ENCODE results near the gene FUBP1.
"Not testable (repeated sequence)": the region's sequence is repeated elsewhere in the genome, so short reads cannot be mapped to it uniquely, and the experiment has no call there.

The FUBP1 gene, protein sequence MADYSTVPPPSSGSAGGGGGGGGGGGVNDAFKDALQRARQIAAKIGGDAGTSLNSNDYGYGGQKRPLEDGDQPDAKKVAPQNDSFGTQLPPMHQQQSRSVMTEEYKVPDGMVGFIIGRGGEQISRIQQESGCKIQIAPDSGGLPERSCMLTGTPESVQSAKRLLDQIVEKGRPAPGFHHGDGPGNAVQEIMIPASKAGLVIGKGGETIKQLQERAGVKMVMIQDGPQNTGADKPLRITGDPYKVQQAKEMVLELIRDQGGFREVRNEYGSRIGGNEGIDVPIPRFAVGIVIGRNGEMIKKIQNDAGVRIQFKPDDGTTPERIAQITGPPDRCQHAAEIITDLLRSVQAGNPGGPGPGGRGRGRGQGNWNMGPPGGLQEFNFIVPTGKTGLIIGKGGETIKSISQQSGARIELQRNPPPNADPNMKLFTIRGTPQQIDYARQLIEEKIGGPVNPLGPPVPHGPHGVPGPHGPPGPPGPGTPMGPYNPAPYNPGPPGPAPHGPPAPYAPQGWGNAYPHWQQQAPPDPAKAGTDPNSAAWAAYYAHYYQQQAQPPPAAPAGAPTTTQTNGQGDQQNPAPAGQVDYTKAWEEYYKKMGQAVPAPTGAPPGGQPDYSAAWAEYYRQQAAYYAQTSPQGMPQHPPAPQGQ

DNA sequence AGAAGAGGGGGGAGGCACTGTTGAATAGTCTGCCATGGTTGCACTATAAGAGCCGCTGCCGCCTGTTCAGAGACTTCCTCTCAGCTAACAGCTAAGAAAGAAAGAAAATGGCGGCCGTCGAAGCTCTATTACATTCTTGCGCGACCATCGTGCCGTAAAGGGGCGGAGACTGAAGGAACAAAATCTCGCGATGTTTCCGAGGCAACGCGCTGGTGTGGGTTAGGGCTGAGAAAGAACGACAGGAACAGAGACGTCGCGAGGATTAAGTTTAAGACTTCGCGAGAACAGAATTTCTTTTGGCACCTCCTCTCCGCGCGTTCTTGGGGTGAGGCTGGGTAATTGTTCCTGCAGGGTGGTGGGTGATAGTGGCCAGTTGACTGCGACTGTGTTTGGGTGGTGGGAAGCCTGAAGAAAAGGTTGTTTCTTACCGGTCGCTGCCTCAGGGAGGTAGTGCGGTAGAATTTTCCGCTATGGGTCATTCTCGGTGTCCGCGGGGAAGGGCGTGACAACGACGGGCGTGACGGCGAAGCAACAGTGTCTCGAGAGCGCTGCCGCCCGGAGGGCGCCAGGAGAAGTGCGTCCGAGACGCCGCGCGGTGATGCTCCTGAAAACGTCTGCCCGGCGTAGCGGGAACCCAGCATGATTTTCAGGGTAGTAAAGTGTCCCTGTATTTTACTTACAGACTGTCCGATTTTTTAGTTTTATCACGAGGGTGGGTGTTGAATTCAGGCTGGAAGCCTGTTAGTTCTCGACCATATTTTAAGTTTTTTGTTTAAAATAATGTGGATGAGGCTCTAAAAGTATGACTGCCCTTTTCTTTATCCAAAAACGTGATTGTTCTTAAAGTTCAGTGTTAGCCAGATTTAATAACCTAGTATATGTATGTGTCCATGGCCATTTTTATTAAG is at the start of gene FUBP1:
TSS of gene FUBP1 (minus strand) at position 104 of the 908 bp plus-strand sequence. CDS start at position 36, 68 bp downstream.
- DNase-seq (ENCODE audit: low read depth in 2 of 3, low spot score in 1 of 3), result peak; percentile 92 to 98 (median 95)

DNA sequence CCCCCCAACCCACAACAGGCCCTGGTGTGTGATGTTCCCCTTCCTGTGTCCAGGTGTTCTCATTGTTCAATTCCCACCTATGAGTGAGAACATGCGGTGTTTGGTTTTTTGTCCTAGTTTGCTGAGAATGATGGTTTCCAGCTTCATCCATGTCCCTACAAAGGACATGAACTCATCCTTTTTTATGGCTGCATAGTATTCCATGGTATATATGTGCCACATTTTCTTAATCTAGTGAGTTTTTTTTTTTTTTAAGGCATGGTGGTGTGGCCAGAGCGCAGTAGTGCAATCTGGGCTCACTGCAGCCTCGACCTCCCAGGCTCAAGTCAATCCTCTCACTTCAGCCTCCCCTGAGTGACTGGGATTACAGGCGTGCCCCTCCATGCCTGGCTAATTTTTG is 42.3 kb upstream of the FUBP1 start:
- DNase-seq (ENCODE audit: low read depth in 2 of 3, low spot score in 1 of 3), result not testable (repeated sequence)

DNA sequence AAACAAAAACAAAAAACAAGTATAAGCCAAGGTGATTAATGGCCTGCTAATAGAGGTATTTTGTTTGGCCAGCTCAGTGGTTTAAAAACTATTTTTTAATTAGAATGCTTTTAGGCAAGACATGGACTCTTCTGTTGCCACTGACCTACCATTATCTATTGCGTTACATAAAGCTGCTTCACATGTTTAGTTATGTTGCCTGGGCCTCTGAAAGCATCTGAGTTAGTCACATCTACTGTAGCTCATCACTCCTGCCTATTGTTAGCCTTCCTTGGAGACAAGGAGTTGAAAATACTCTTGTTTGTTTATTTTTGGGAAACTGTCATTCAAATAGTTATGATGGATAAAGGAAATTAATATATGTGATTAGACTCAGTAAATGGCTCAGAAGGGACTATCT is 40.2 kb upstream of the FUBP1 start:
- no peak for DNase-seq (ENCODE audit: low read depth in 2 of 3, low spot score in 1 of 3)

DNA sequence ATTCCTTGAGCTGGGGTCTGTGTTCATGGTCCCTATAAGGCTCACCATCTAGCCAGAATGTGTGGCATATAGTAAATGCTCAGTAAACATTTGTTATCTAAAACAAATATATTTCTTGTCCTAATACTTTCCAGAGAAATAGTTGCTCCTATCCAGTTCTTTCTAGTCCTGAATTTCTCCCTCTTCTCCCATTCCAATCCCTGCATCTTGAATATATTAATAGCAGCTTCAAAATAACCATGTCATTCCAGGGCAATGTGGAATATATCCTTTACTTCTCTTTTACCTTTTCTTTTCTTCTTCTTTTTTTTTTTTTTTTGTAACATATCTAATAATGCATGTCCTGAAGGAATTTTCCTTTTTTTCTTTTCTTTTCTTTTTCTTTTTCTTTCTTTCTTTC is 36.3 kb upstream of the FUBP1 start:
- DNase-seq (ENCODE audit: low read depth in 2 of 3, low spot score in 1 of 3), result no peak

DNA sequence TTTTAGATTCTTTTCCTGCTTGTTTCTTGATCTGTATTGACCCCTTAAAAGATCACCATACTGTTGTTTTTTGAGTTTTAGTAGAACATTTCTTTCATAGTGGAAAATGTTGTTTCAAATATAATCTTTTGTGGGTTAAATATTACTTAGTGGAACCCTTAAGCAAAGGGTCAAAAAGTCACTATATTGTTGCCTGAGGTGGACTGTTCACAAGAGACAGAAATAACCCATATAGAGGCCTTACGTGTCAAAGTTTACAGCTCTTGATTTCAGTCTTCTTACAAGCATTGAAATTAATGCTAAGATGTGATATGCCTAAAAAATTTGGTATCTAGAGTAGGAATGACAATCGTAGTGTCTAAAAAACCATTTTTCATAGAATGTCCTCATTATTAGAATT is 32.2 kb upstream of the FUBP1 start:
- no peak for DNase-seq (ENCODE audit: low read depth in 2 of 3, low spot score in 1 of 3)

DNA sequence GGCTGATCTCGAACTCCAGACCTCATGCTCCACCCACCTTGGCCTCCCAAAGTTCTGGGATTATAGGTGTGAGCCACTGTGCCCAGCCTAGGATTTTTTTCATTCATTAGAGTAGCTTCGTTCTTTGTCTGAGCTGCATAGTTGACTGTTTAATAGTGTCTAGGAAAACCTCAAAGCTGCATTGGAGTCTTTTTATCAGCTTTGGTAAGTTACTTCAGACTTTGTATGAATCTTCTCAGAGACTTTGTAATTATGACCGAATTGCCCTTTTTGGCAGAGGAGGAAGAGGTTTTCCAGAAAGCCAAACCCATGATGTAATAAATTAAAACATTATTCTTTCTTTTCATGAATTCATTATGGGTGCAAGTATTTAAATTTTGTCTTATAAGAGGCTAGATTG is 31.0 kb upstream of the FUBP1 start:
- no peak for DNase-seq (ENCODE audit: low read depth in 2 of 3, low spot score in 1 of 3)

DNA sequence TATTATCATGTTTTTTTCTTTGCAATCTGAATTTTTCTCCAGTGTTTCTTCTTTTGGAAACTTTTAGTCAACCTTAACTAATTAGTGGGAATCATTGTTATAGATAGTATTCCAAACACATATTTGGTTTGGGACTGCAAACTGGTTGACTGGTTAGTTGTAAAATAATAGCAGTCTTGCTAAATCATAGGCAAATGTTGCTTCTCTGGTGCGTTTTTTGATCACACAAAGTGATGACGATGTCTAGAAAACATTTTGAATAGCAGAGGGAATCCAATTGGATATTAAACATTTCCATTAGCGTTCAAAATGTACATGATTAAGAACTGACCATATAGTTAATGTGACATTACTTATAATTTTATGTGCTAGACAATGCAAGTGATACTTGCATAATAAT is 30.4 kb upstream of the FUBP1 start:
- no peak for DNase-seq (ENCODE audit: low read depth in 2 of 3, low spot score in 1 of 3)

DNA sequence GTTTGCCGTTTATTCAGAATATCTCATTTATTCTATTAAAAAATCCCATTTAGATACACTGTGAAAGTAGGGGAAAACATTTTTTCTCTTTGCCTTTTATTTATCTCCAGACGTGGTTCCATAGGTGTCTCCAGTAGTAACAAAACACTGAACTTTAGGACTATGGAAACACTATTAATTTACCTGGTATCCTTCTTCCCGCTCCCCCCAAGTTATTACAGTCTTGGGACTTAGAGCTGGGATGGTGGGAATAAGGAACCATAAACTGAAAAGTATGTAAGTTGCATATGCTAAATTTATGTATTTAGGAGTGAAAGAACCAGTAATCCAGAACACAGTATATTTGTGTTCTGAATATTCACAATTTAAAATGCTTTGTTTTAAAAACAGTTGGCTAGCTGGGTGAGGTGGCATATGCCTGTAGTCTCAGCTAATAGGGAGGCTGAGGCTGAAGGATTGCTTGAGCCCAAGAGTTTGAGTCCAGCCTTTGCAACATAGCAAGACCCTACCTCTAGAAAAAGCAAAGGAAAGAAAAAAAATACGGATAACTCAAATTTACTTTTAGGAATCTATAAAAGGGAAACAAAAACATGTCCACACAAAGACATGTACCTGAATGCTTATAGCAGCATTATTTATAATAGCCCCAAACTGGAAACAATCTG is 28.9 kb upstream of the FUBP1 start:
- no peak for DNase-seq (ENCODE audit: low read depth in 2 of 3, low spot score in 1 of 3)

DNA sequence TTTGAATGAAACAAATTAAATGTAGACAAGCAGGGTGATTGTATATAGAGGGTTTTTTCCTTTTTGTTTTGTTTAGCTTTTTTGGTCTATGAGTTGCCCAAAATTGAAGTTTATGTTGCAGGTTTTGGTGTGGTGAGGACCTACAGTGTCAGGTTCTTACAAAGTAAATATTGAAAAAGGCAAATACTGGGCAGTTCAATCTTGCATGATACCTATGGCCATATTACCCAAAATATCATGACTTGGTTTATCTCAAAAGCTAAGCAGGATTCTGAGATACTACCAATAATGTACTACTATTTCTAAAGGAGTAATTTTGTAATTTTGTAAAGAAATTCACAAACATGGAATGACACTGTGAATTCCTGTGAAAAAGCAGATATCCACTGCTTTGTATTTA is 27.6 kb upstream of the FUBP1 start:
- no peak for DNase-seq (ENCODE audit: low read depth in 2 of 3, low spot score in 1 of 3)

DNA sequence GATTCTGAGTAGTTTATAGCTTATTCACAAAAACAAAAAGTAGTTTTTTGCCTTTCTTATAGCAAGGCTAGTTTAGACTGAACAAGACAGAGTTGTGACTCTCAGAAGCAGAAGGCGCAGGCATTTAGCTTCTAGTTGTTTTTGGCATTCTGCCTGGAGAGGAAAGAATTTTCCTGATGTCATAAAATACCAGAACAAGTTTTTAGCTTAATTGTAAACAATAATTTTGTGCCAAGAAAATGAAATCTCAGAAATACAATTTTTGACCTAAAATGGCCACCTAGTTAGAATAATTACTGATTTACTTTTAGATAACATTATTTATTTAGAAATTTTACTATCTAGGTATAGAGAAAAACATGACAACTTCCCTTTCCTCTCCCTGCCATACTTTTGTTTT is 26.9 kb upstream of the FUBP1 start:
- DNase-seq (ENCODE audit: low read depth in 2 of 3, low spot score in 1 of 3), result no peak

DNA sequence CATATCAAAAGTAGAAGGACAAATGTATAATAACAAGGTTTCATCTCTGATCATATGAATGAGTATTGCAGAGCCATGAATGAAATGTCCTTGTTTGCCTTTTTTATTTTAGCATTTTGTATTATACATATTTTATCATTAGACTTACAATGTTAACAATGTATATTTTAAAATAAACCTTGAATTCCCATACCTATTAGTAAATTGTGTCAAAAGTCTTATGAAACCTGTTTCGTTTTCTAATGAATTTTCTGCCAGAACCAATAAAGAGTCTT is 26.5 kb upstream of the FUBP1 start:
- no peak for DNase-seq (ENCODE audit: low read depth in 2 of 3, low spot score in 1 of 3)

DNA sequence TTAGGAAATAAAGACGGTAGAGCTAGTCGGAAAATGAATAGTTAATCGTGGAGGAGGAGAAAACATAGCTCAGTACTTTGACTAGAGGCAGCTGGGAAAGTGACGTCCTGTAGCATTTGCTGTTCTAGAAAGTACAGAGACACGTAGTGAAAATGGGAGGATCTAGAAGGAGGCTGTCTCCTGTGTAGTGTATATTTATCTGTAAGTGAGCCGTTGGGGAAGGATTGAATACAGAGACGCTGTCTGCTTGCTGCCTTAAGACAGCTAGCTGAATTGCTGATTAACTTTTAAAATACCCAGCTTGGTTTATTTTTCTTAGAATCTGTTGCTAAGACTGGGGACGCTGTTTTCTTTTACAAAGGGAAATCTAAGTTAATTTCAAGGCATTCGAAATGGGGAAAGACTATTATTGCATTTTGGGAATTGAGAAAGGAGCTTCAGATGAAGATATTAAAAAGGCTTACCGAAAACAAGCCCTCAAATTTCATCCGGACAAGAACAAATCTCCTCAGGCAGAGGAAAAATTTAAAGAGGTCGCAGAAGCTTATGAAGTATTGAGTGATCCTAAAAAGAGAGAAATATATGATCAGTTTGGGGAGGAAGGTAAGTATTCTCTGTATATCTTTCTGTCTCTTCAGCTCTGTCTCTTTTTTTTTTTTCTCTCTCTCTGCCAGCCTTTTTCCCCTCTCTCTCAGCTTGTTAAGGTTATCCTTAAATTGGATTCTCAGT is 26.0 kb upstream of the FUBP1 start, which contains the start of gene DNAJB4:
TSS of gene DNAJB4 (plus strand) at position 221 of the 729 bp plus-strand sequence. CDS start at position 393, 172 bp downstream.
- peak; percentile 30 to 56 (median 35) for DNase-seq (ENCODE audit: low read depth in 2 of 3, low spot score in 1 of 3)

DNA sequence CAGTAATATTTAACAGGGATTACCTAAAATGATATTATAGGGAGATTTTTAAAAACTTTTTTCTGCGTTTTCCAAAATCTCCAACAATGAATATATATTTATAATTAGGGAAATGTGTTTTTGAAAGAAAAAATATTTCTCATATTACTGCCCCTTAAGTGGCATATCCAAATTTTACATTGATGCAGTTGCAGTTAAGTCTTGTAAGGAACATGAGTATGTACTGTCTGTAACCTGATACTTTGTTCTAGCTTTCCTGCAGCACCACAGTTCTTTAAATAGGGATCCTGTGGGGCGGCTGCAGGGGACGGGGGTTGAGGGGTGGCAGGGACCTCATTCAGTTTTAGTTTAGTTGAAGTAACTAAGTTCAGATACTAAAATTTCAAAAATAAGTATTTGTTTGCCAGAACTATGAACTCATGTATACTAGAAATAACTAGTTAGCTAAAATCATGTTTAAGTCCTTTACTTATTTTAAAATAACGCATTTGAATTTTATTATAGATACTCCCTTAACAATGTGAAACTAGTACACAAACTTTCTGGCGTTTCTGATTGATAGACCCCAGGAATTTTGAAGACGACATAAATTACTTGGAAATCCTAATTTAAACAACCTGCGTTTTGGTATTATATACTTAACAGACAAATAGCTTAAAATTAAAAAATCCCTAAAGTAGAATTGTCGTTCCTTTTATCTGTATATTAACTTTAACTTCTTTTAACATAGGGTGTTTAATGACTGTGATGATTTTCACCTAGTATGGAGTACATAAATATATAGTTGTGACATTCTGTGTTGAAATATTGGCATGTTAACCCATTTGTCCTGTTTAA is 25.2 kb upstream of the FUBP1 start:
- DNase-seq (ENCODE audit: low read depth in 2 of 3, low spot score in 1 of 3), result peak; percentile 20 to 36 (median 32)

DNA sequence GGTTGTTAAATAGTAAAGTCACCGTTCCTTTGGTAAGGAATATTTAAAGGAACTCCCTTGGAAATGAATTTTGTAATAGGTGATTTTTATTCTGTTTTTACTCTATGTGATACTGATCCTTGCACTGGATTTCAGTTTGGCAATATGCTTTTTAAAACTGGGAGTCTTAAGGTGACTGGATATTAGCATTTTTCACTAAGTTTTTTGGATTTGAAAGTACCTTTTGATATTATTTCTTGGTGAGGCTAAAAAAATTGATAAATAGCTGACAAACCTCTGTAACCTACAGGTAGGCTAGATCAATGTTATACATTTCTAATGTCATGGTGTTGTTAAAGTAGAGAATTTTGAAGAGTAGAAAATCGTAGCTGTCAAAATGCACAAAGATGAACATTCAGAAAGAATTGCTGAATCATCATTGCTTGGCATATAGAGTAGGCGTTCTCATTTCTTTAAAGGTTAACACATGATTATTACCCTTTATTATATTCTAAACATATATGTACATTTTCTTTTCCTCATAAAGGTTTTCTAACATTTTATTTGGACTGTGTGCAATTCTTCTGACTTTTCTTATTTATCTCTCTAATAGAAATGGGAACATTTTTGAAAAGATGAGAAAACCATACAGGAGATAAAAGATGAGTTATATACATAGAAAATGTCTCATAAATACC is 24.3 kb upstream of the FUBP1 start:
- no peak for DNase-seq (ENCODE audit: low read depth in 2 of 3, low spot score in 1 of 3)

DNA sequence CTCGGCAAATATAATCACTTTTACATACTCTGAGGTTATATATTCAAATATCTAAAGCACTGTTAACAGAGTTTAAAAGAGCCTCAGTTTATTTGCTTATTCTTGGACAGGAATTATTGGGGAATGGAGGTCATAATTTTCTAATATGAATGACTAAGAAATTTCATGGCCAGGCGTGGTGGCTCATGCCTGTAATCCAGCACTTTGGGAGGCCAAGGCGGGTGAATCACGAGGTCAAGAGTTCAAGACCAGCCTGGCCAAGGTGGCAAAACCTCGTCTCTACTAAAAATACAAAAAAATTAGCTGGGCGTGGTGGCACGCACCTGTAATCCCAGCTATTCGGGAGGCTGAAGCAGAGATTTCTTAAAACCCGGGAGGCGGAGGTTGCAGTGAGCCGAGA is 21.7 kb upstream of the FUBP1 start:
- DNase-seq (ENCODE audit: low read depth in 2 of 3, low spot score in 1 of 3), result not testable (repeated sequence)

DNA sequence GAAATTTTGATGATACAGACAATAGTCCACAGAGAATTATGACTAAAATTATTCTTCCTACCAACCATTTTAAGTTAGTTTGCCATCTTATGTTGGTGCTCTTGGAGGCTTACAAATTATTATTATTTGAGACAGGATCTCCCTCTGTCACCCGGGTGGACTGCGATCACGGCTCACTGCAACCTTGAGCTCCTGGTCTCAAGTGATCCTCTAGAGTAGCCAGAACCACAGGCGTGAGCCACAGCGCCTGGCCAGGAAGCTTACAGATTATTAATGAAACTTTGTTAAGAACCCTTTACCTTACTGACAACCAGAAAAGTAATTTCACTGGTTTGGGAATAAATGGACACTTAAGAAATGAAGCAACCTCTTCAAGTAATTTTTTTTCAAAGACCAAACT is 17.9 kb upstream of the FUBP1 start:
- no peak for DNase-seq (ENCODE audit: low read depth in 2 of 3, low spot score in 1 of 3)

DNA sequence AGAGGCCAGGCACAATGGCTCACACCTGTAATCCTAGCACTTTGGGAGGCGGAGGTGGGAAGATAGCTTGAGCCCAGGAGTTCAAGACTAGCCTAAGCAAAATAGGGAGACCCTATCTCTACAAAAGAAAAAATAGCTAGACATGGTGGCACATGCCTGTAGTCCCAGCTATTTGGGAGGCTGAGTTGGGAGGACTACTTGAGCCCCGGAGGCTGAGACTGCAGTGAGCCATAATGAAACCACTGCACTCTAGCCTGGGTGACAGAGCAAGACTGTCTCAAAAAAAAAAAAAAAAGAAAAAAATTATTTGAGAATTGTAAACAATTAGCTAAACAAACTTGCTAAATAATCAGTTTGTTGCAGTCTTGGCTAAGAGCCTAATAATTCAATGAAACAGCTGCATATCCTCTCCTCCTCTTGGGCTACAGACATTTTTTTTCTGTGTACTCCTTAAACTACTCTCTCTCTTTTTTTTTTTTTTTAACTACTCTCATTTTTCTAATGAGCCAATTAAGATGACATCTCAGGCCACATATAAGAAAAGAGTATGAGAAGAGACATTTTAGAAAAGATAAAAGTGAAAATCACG is 15.3 kb upstream of the FUBP1 start:
- no peak for DNase-seq (ENCODE audit: low read depth in 2 of 3, low spot score in 1 of 3)

DNA sequence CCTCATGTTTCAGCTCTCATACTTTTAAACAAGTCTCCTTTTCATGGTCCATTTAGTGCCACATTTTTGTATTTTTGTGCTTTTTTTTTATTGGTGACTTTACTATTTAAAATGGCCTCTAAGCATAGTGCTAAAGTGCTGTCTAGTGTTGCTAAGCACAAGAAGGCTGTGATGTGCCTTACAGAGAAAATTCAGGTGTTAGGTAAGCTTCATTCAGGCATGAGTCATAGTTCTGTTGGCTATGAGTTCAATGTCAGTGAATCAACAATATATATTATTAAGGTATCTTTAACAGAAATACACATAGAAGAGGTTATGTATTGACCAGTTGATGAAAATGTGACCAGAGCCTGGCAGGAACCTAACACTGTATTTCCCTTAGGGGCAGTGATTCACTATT is 12.8 kb upstream of the FUBP1 start:
- DNase-seq (ENCODE audit: low read depth in 2 of 3, low spot score in 1 of 3), result no peak
